Stimulated activated CD8-positive, alpha-beta memory T cell treated with anti-CD3 and anti-CD28 coated beads, Interleukin-15, amount 100 ng/mL, for 24 hours (primary cell): ENCODE data around the gene GFRA3.
"Not testable (repeated sequence)": the region's sequence is repeated elsewhere in the genome, so short reads cannot be mapped to it uniquely, and the experiment has no call there.

Experiments
- DNase-seq: peaks from one replicate; pipeline ENCODE4 v3.0.0-alpha.2; 2020; ENCODE audit warnings: low read depth

The GFRA3 gene, protein sequence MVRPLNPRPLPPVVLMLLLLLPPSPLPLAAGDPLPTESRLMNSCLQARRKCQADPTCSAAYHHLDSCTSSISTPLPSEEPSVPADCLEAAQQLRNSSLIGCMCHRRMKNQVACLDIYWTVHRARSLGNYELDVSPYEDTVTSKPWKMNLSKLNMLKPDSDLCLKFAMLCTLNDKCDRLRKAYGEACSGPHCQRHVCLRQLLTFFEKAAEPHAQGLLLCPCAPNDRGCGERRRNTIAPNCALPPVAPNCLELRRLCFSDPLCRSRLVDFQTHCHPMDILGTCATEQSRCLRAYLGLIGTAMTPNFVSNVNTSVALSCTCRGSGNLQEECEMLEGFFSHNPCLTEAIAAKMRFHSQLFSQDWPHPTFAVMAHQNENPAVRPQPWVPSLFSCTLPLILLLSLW

DNA sequence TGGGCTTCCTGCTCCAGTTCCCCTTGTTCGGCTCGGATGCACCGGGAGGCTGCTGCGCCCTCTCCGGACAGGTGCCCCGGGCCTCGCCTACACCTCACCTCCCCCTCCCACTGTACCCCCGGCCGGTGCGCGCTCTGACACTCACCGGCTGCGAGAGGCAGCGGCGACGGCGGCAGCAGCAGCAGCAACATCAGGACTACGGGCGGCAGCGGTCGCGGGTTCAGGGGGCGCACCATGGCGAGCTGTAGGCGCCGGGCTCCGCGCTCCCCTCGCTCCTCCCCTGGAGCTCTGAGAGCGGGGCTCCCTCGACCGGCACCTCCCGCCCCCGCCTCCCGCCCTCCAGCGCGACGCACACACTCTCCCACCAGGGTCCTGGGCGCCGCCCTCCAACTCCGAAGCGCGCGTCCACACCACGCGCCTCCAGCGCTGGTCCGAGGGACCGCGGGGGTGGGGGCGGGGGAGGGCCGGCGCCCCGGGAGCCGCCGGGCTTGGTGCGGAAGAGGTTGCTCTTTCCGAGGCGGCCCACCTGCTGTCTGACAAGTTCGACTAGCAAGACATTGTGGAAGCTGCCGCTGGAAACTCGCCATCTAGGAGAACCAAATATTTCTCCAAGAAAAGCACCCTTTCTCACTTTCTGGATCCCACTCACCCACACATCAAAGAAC, at the start of gene GFRA3:
Gene GFRA3, minus strand, starts transcription at position 433 of the 665 bp plus-strand sequence. Its CDS starts 197 bp downstream, at position 236.
- DNase-seq: no peak

DNA sequence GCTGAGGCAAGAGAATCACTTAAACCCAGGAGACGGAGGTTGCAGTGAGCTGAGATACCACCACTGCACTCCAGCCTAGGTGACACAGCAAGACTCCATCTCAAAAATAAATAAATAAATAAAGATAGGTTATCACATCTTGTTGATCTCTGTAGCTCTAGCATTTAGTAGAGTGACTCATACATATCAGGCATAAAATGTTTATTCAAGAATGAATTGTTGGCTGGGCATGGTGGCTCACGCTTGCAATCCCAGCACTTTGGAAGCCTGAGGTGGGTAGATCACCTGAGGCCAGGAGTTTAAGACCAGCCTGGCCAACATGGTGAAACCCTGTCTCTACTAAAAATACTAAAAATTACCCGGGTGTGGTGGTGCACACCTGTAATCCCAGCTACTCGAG, 43.8 kb upstream of the GFRA3 start:
- not testable (repeated sequence) for DNase-seq

DNA sequence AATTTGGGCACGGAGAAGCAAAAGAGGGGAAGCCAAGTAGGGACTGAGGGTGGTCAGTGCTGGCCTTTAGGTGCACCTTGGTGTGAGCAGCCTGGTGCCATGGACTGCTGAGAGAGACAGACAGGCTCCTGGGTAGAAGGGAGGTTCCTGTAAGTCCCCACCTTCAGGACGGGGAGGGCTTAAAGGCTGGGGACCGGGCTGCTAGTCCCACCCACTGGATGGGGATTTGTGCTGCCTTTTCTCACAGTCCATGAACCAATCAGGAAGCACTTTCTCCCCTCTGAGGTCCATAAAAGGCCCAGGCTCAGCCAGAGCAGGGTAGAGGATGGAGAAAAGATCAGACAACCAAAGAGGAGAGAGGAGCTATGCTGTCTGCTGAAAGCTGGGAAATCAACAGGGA, 41.9 kb upstream of the GFRA3 start:
- no peak for DNase-seq

DNA sequence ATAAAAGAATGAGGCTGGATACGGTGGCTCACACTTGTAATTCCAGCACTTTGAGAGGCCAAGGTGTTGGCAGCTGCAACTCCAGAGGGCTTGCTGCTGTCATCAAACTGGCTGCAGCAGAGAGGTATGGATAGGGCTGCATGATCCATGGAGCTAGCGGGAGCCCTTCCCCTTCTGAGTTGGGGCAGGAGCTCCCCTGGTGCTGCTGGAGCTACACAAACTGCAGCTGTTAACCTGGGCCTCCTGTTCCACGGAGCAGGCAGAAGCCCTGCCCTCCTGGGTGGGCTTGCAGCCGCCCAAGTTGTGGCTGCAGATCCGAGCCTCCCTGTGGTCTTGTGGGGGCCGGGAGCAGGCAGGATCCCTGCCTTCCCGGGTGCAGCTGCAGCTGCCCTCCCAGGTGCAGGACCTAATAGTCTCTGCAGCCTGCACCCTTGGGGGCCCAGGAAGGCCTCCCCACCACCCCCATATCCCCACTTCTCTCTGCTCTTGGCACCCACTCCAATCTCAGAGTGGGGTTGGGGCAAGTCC, 41.4 kb upstream of the GFRA3 start:
- DNase-seq: no peak

DNA sequence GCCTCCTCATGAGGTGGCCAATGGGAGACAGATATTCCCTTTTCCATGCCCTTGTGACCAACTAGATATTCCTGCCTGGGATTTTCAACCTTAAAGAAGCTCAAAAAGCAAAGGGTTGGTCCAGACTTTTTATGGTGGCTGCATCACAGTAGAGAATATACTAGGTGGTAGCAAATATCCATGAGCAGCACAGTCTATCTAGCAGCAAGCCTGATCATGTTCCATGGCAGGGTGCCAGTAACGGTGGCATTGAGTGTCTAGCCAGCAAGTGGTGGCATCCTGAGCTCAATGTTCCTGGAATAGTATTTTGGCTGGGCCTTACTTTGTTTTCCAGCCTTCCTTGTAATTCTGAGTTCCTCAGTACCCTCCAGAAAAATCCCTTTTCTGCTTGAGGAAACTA, 31.4 kb upstream of the GFRA3 start:
- DNase-seq: no peak

DNA sequence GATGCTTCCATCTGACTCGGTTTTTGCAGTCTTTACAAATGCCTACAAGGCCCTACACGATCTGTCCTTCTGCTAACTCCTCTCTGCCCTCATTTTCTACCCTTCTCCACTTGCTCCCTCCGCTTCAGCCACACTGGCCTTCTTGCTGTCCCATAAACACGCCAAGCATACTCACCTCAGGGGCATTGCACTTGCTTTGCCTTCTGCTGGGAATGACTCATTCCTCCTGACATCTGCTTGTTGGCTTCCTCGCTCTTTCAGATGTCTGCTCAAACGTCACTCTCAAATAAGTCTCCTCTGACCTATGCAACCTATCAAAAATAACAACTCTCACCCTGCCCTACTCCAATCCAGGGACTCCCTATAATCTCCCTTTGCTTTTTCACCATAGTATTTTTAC, 29.0 kb upstream of the GFRA3 start:
- DNase-seq: no peak

DNA sequence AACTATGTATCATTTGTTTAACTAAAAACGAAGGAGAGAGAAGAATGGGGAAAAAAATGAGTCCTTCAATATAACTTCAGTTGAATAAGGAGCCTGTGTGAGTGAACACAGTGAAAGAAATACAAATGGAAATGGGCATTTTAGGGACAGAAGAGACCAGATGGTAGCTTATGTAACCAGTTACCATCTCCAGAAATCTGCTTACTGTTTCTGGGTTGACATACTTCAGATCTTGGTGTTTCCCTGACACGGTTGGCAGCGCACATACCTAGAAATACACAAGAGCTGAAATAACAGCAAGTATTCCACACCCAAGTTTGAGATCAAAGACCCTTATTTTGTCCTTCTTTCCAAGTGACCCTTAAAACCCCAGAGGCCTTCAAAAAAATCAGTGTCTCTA, 14.9 kb upstream of the GFRA3 start:
- DNase-seq: no peak

DNA sequence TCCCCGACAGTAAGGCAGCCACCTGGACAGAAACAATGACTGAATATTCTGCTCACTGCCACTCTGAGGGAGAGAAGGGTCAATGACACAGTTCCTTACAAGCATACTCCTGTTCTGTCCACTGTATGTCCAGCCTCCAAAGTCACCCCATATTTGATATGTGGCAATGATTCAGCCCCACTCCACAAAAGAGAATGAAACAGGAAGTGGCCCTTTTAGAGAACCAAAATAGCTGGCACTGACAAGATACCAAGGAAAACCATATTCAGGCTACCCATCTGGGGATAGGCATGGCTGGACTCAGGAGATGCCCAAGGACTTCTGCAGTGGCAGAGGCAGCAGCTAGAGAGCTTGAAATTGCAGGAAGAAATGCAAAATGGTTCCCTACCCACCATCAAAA, 12.8 kb upstream of the GFRA3 start:
- DNase-seq: no peak

DNA sequence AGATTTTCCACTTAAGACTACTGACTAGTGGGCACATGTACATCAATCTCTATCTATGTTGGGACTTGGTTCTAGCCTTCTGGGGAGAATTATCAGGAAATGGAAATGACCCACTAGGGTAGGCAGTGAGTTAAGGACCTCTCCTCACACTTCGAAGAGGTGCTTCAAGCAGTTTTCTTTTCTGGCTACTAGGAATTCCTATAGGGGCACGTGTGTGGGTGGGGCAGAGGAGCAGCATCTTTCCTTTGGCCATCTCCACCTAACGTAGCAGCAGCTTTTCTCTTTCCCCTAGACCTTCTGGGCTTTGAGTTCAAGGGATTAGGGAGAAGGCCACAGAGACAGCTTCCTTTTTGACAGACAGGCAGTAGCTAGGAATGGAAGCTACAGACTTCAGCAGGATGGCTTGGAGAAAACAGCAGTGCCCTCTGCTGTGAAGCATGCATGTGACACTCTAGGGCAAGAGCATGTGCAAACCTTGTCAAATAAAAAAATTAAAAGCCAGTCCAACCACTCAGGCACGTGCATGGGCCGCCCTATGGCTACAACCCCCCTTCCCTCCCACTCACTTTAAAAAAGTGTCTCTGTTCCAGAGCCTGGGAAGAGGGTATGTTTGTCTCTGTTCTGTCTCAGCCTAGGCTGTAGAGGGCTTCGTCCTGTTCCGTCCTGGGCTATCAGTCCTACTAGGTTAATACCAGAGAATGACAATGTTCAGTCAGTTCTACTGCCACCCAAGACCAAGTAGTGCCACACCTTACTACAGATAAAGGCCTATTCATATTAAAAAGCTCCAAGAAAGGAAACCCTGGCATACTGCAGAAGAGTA, 8.7 kb upstream of the GFRA3 start:
- DNase-seq: no peak

DNA sequence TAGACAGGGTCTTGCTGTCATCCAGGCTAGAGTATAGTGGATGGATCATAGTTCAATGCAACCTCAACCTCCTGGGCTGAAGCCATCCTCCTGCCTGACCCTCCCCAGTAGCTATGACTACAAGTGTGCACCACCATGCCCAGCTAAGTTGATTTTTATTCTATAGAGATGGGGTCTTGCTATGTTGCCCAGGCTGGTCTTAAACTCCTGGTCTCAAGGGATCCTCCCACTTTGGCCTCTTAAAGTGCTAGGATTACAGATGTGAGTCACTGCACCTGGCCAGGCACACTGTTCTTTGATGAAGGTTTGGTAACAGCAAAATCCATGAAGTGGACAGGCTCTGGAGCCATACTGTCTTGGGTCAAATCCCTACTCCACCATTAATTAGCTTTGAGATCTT, 6.5 kb upstream of the GFRA3 start:
- DNase-seq: no peak

DNA sequence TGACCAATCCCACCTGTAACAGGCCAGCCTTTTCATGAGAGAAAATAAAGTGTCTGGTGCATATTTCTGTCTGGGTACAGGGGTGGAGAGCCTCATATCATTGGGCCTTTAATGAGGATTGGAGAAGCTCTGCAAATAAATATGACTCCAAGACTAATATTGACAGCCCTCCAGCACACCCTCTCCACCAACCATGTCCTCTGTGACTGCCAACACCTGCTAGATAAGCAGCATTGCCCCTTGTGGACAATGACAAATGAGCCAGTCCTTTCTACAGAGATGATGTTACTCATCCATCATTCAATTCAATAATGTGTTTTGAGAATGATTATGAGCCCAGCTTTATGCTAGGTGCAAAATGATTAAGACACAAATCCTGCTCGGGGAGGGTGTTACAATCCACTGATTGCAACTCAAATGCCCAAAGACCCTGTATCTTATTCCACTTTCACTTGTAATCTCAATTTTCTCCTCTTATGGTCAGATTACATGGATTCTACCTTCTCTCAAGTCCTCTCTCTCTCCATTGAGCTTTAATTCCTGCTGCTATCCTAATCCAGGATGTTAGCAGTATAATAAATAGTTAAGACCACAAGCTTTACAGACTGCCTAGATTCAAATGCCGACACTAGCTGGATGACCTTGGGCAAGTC, 2.1 kb upstream of the GFRA3 start:
- no peak for DNase-seq

DNA sequence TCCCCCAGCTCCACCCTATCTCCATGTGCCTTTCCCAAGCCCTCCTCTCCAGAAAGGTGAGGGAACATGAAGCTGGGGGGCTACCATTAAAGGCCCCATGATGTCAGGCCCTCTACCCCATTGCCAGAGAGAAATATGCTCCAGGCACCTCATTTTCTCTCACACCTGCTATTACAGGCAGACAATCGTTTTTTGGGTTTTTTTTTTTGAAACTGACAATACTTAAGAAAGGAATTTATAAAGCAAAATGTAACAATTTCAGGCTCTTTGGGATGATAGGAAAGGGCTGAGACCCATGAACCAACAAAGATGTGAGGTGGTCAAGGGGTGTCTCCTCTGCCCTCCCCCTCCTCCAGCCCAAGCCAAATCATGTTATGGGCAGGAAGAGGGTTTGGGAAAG, 1.5 kb upstream of the GFRA3 start:
- DNase-seq: no peak

DNA sequence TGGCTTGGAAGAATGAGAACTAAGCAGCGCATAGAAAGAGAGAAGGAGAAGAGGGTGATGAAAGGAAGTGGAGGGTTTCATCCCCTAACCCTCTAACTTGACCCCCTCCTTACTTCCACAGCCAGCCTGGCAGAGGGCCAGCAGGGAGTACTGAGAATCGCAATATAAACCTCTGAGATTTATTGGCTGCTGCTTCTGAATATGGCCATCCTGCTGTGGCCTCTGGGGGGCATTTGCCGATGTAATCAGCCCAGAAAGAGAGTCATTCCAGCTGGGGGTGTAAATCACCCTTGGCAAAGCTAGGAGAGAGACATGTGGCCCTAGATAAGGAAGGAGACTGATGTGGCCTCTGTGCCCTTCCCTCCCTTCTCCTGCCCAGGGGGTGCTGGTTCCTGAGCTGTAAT, 960 bp upstream of the GFRA3 start:
- no peak for DNase-seq

DNA sequence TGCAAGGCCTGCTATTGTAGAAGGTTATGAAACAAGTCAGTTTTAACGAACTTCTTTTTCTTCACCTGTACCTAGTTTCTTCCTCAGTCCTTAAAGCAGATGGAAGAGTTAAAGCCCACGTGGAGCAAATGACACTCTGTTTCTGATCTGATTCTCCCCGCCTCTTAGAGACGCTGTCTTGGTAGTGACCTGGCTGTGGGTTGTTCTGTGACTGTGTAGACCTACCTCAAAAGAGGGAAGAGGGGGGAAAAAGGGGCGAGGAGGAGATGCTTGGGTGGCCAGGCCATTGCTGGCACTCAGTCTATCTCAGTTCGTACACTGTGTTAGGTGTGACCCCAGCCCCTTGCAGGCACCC, 610 bp downstream of the GFRA3 start:
- no peak for DNase-seq

DNA sequence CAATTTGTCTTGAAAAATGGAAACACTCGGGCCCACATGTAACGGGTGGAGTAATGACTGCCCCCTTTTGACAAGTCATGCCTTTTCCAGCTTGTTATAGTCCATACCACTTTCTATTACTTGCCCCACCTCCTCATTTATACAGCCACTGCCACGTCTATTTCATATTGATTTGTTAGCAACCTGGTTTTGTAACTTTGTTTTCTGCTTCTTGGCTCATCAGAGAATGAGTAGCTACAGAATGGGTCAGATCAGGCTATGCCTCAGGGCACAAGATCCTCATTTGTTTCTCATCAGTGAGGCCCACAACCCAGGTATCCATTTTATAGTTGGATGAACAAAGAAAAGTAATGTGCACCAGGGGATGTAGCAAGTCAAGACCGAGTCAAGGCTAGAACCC, 1.7 kb downstream of the GFRA3 start:
- DNase-seq: no peak

DNA sequence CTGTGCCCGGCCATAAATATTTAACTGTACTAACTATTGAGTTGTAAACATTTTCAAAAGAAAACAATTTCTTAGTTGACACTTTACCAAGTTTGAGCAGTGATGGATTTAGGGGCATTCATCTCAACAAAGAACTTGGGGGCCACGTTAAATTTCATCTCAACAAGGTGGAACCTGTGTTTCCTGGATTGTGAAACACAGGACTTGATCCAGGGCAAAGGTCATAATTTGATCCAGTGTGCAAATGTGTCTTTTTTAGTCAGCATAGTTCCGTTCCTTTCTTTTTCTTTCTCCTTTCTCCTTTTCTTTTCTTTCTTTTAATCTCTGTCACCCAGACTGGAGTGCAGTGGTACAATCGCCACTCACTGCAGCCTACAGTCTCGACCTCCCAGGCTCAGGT, 3.1 kb downstream of the GFRA3 start:
- DNase-seq: no peak

DNA sequence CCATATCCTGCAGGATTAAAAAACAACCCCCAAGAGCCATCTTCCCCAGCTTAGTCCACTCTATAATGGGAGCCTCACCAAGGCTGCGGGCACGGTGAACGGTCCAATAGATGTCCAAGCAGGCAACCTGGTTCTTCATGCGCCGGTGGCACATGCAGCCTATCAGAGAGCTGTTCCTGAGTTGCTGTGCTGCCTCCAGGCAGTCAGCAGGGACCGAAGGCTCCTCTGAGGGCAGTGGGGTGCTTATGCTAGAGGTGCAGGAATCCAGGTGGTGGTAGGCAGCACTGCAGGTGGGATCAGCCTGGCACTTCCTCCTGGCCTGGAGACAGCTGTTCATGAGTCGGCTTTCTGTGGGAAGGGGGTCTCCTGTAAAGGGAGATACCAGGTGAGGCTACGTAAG, 10.2 kb downstream of the GFRA3 start:
- no peak for DNase-seq

DNA sequence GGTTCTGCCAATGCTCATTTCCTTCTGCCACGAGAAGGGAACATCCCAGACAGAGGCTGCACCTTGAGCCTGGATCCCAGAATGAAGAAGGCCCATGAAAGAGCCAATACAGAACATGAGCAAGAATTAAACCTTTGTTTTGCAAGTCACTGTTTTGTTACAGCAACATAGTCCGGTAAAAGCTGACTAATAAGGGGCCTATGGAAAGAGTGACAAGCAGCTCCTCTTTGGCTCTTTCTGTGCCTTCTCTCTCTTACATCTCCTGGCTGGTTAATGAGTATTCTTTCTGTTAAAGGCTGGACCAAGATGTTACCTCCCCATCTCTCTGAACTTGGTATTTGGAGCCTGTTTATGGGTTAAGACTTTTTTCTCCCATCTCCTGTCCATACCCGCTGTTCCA, 10.8 kb downstream of the GFRA3 start:
- no peak for DNase-seq

DNA sequence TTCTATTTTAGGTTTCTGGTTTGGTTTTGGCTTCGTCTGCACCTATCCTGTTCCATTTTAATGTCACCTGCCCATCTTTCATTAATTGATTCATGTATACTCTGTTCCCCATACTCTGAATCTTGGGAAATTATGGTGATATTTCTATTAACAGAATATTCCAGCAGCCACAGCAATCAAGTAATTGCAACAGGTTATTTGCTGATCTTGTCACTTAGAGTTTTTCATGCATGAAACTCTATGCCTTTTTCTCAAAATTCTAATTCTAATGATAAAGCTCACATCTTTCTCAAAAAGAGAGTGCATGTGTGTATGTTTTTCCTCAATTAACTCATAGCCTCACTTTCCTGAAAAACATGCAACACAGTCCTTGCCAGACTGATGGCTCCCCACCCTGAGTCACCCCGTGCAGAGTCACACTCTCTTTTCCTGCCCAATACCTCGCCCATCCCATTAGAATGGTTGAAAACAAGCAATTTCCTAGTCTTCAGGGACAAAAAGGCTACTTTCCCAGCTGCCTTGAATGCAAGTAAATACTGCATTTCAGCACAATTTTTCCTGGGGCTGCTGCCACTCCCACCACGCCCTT, 15.6 kb downstream of the GFRA3 start:
- no peak for DNase-seq

DNA sequence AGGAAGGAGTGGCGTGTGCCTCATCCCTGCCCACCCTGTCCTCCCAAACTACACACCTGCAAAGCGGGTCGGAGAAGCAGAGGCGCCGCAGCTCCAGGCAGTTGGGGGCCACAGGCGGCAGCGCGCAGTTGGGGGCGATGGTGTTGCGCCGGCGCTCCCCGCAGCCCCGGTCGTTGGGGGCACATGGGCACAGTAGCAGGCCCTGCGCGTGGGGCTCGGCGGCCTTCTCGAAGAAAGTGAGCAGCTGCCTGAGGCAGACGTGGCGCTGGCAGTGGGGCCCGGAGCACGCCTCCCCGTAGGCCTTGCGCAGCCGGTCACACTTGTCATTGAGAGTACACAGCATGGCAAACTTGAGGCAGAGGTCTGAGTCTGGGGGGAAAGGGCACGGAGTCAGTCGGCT, 16.8 kb downstream of the GFRA3 start:
- no peak for DNase-seq

DNA sequence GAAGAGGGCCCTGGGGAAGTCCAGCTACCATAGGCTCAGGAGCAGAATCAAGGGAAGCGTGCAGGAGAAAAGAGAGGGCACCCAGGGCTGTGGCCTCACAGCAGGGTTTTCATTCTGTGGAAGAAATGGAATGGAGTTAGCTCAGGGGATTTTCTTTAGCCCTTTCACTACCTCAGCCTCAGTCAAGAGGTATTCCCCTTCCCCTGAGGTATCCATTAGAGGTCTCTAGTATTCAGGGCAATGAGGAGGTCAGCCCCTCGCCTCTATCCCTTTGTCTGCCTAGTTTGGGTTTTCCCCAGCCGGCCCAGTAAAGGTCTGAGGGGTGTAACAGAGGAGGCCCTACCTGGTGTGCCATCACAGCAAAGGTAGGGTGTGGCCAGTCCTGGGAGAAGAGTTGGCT, 21.5 kb downstream of the GFRA3 start:
- no peak for DNase-seq

DNA sequence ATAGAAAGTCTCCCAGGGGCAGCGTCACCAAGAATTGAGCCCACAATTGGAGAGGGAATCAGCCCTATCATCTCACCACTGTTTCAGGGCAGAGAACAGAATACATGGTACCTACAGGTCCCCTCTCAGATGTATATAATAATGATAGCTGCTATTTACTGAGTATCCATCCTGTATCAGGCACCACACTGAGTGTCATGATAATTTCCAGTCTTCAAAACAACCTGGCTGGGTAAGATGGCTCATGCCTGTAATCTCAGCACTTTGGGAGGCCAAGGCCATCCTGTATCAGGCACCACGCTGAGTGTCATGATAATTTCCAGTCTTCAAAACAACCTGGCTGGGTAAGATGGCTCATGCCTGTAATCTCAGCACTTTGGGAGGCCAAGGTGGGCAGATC, 26.6 kb downstream of the GFRA3 start:
- DNase-seq: not testable (repeated sequence)
